Motor neuron (in vitro differentiated cells): Measurements from ENCODE around the gene RCL1. TPM values are rescaled to one million over a fixed set of nuclear protein-coding genes. Genes with fewer than 3 reads are reported as not detected.
"Not testable (repeated sequence)": the region's sequence is repeated elsewhere in the genome, so short reads cannot be mapped to it uniquely, and the experiment has no call there.

Experiments
- ATAC-seq, 8 experiments: fragments of 200-7000 bp; cut with Tn5 transposase; replicated peaks in 6 of 8; 2 replicates each; pipeline ENCODE4 v1.8.0; 2021; ENCODE audit warnings: mild to moderate bottlenecking in 8 of 8, moderate library complexity in 8 of 8
- H3K27ac ChIP-seq, 2 donors: fragments of 250-450 bp; sonication (Bioruptor Pico); 2 replicates each; pipeline ENCODE4 v1.9.0; 2021; ENCODE audit warnings: antibody characterized with exemption in 2 of 2, mild to moderate bottlenecking in 2 of 2, moderate library complexity in 1 of 2
- H3K4me1 ChIP-seq, 2 donors: fragments of 250-450 bp; sonication (Bioruptor Pico); replicated peaks in 1 of 2; 2 replicates each; pipeline ENCODE4 v1.6.1; 2021; ENCODE audit warnings: antibody characterized with exemption in 2 of 2, mild to moderate bottlenecking in 2 of 2, moderate library complexity in 1 of 2
- H3K4me3 ChIP-seq, 5 donors: fragments of 250-450 bp; sonication (Bioruptor Pico); 2 replicates each; pipeline ENCODE4 v1.9.0; 2021; ENCODE audit warnings: antibody characterized with exemption in 5 of 5, mild to moderate bottlenecking in 5 of 5, moderate library complexity in 4 of 5
- WGBS, 10 experiments: fragments of 450-650 bp; shearing (Covaris generic); methylation state at CpG; one replicate each; pipeline ENCODE4 v1.0.0; 2022; 5-methylcytosine and 5-hydroxymethylcytosine counted together
- in situ Hi-C, 9 experiments: fragments of 400-800 bp; cut with MboI; loops; one replicate each; pipeline ENCODE4 v1.15.0; 2021; ENCODE audit warnings: low sequenced_read_pairs in 9 of 9, low pct_unique_long_range_greater_than_20kb in 2 of 9; ENCODE audit not compliant: unreplicated experiment in 9 of 9
- total RNA-seq, 8 experiments: library from RNA; unstranded; fragments of 300-600 nt; gene quantifications; 2 replicates each; pipeline versions ENCODE4 v1.2.3 to v1.2.4, GENCODE V29; 2022

Gene RCL1
- total RNA-seq, 8 experiments from 2014 or later, result 10.3 to 27.7 (median 18.6) TPM

DNA sequence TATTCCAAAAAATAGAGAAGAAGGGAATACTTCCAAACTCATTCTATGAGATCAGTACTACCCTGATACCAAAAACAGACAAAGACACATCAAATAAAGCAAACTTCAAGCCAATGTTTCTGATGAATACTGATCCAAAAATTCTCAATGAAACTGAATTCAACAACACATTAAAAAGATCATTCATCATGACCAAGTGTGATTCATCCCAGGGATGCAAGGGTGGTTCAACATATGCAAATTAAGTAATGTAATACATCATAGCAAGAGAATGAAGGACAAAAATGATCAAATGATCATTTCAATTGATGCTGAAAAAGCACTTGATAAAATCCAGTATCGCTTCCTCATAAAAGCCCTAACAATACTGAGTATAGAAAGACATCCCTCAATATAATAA lies 4.9 kb upstream of the RCL1 start:
- Histone ChIP-seq H3K4me1 (no peaks in the 10 kb centered on the region), H3K4me3 (no peak overlapping the region), H3K27ac (no peak overlapping the region)
- WGBS, 10 experiments, result 0 to 100% (median 100%) methylated on average over 1 of the region's 1 CpG; no CpG with 5 or more reads in 1 of the 10 experiments
- ATAC-seq, result peak in 1 of 8 experiments; percentile 1
- in situ Hi-C loops, result no loop called here

DNA sequence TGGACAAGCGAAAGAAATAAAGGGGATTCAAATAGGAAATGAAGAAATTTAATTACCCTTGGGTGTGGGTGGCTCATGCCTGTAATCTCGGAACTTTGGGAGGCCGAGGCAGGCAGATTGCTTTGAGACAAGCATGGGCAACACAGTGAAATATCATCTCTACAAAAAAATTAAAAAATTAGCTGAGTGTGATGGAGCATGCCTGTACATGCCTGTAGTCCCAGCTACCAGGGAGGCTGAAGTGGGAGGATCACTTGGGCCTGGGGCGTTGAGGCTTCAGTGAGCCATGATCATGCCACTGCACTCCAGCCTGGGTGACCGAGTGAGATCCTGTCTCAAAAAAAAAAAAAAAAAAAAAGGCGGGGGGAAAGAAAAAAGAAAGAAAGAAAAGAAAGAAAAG lies 4.0 kb upstream of the RCL1 start:
- in situ Hi-C loops, result no loop called here
- 64 to 100% (median 93%) methylated on average over 1 to 6 of the region's 6 CpGs; no CpG with 5 or more reads in 1 of the 10 experiments for WGBS, 10 experiments

DNA sequence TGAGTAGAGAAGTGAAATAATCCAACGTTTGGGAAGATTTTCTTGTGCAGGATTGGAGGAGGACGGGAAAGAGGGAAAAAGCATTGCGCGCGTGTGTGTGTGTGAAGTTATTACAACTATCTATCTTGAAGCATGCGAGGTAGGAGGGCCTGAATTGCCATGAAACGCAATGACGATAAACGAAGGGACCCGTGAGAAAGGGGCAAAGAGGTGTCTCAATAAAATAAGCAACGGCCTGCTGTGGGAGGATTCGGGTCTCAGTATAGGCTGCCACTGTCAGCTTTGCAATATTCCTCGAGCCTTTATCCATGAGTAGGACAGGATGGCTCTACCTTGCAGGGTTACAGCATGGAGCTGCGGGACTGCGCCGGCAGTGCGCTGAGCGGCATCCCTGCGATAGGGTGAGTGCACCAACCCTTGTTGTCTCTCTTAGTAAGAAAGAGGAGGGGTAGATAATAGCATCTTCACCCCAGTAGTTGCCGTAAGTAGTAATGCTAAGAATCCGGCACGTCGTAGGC lies 631 bp upstream of the RCL1 start:
- in situ Hi-C loops, result no loop called here
- peak; percentile 29 to 59 (median 53) for ATAC-seq
- peak overlapping the region; percentile 55 to 71 (median 61) for H3K4me3 ChIP-seq
- H3K4me1 ChIP-seq, result peaks cover 0 to 5% of the 10 kb centered on the region in 2 donors
- no peak overlapping the region for H3K27ac ChIP-seq
- WGBS, 10 experiments, result 0 to 18% (median 3%) methylated on average over 3 to 14 of the region's 23 CpGs

More for the DNA sequence above, 4.0 kb upstream of the RCL1 start:
- Histone ChIP-seq H3K4me1 (no peaks in the 10 kb centered on the region), H3K27ac (no peak overlapping the region), H3K4me3 (no peak overlapping the region)
- no peak for ATAC-seq

DNA sequence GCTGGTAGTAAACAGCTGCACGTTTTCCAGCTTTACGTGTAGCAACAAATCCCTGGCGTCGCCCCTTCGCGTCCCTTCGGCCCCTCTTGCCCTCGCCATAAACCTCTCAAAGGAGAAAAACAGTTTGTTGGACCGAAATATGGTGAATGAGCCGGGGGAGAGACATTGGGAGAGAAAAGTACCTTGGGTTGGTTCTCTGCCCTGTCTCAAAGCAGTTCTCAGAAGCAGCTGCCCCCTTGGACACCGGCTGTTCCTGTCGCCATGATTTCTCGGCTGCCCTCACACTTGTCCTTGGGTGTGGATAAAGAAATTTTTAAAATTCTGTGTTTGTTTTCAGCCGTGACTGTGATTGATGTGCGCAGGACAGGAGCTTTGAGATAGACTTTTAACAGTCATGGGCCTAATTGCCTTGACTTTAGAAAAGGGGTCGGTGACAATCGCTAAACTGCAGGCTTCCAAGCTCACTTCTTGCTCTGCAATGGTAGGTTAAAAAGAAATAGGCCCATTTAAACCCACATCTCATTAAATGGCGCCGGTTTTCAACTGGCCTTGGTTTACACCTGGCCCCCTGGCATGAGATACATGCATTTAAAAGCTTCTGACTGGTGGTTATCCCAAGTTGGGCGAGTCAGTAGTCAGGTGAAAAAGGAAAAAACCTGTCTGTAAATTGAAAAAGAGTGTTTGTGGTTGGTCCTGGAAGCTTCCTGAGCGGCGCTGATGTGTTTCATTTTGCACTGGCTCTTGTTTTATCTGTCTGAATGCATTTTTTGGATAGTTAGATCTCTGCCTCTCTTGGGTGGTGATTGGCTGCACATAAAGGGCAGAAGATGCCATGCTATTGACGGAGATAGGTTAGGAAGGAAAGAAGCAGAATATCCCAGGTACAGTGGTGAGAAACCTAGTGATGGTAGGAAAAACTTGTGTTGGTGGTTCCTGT lies 983 bp downstream of the RCL1 start:
- Histone ChIP-seq H3K4me1 (peaks cover 3 to 5% of the 10 kb centered on the region in 2 donors), H3K27ac (peak overlapping the region in 1 of 2 donors; percentile 77), H3K4me3 (peak overlapping the region; percentile 55 to 71 (median 61))
- no peak for ATAC-seq
- 17 to 53% (median 30%) methylated on average over 5 to 16 of the region's 23 CpGs; no CpG with 5 or more reads in 1 of the 10 experiments for WGBS, 10 experiments
- in situ Hi-C loops, result no loop called here

DNA sequence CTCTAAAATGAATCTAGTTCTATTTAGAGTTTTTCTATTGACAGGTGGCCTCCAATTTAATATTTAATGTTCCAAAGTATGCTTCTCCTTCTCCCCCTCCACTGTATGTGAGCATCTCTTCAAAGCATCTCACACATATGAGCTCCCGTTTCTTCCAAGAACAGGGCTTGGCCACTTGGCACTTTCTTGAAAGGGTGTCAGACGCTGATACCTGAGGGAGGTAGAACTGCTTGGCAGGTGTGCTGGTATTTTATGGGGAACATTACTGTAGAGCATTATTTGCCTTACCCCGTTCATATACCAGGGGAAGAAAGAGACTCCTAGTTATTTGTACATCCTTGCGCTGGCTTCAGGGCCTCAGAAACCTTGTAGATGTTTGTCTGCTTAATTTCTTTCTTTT lies 1.9 kb downstream of the RCL1 start:
- WGBS, 10 experiments, result 75 to 100% (median 92%) methylated on average over 1 to 4 of the region's 4 CpGs; no CpG with 5 or more reads in 5 of the 10 experiments
- no peak for ATAC-seq
- in situ Hi-C loops, result no loop called here
- Histone ChIP-seq H3K27ac (no peak overlapping the region), H3K4me1 (peaks cover 3 to 5% of the 10 kb centered on the region in 2 donors), H3K4me3 (no peak overlapping the region)

DNA sequence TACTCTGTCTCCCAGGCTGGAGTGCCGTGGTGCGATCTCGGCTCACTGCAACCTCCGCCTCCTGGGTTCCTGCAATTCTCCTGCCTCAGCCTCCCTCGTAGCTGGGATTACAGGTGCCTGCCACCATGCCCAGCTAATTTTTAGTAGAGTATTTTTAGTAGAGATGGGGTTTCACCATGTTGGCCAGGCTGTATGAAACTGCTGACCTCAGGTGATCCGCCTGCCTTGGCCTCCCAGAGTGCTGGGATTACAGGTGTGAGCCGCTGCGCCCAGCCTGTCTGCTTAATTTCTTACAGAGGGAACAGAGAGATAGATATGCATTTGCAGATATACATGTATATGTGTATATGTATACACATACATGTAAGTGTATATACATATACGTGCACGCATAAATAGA lies 2.4 kb downstream of the RCL1 start:
- H3K4me3 ChIP-seq, H3K27ac ChIP-seq, in situ Hi-C loops, H3K4me1 ChIP-seq, ATAC-seq: not testable (repeated sequence)
- WGBS, 10 experiments, result 93 to 100% (median 99%) methylated on average over 2 to 7 of the region's 10 CpGs; no CpG with 5 or more reads in 4 of the 10 experiments

DNA sequence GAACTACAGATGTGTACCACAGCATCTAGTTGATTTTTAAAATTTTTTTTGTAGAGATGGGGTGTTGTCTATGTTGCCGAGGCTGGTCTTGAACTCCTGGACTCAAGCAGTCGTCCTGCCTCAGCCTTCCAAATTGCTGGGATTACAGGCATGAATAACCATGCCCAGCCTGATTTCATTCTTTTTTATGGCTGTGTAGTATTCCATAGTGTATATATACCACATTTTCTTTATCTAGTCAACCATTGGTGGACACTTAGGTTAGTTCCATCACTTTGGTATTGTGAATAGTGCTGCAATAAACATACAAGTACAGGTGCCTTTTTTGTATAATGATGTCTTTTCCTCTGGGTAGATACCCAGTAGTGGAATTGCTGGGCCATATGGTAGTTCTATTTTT lies 3.8 kb downstream of the RCL1 start:
- no peak overlapping the region for H3K27ac ChIP-seq
- WGBS, 10 experiments, result 80 to 100% (median 100%) methylated on average over 1 to 2 of the region's 2 CpGs; no CpG with 5 or more reads in 7 of the 10 experiments
- no peak for ATAC-seq
- in situ Hi-C loops, result no loop called here
- peaks cover 3 to 5% of the 10 kb centered on the region in 2 donors for H3K4me1 ChIP-seq
- H3K4me3 ChIP-seq, result no peak overlapping the region

DNA sequence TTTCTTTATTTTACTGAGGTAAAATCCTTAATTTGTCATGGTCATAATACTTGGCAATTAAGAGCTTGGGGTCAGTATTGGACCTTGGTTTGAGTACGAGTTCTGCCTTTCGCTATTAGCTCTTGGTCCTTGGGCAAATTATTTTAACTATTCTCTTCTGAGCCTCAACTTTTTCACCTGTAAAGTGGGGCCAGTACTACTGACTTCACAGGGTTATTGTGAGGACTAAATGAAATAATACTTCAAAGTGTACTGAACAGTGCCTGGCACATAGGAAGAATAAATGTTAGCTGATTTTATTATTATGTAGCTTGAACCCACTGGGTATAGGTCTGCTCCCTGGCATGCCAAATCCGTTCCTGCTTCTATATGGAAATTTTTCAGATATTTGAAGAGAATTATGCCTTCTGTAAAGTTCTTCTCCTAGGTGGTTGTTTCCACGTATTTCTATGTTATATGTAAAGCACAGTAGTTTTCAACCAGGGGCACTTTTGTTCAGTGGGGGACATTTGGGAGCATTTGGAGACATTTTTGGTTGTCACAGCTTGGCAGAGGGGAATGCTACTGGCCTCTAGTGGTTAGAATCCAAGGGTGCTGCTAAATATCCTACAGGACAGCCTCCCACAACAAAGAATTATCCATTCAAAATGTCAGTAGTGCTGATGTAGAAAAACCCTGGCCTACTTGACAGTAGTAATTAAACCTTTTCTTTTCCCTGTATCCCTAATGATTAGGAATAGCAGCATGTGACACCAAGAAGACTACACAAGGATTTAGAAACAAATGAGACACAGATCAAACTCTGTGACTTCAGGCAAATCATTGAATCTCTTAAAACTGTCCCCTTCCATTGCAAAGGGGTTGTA lies 4.5 kb downstream of the RCL1 start:
- 67 to 100% (median 88%) methylated on average over 1 to 4 of the region's 4 CpGs; no CpG with 5 or more reads in 2 of the 10 experiments for WGBS, 10 experiments
- no peak for ATAC-seq
- H3K27ac ChIP-seq, result no peak overlapping the region
- no peak overlapping the region for H3K4me3 ChIP-seq
- peaks cover 3 to 5% of the 10 kb centered on the region in 2 donors for H3K4me1 ChIP-seq
- in situ Hi-C loops, result no loop called here

DNA sequence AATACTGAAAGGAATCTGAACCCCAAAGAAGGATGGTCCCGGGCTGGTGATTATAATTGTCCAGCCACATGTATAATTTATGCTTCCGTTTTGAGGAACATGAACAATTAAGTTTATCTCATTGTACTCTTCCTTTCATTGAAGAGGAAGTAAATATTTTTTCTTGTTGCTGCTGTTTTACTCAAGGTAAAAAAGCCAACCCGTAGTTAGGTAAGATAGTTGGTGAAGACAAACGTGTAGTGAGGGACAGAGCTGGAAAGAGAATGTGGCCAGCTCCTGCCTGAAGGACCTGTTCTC lies 5.1 kb downstream of the RCL1 start:
- WGBS, 10 experiments, result 21 to 88% (median 67%) methylated on average over 1 to 4 of the region's 4 CpGs
- no peak overlapping the region for H3K4me3 ChIP-seq
- H3K27ac ChIP-seq, result no peak overlapping the region
- in situ Hi-C loops, result no loop called here
- ATAC-seq, result no peak
- peaks cover 3 to 5% of the 10 kb centered on the region in 2 donors for H3K4me1 ChIP-seq

DNA sequence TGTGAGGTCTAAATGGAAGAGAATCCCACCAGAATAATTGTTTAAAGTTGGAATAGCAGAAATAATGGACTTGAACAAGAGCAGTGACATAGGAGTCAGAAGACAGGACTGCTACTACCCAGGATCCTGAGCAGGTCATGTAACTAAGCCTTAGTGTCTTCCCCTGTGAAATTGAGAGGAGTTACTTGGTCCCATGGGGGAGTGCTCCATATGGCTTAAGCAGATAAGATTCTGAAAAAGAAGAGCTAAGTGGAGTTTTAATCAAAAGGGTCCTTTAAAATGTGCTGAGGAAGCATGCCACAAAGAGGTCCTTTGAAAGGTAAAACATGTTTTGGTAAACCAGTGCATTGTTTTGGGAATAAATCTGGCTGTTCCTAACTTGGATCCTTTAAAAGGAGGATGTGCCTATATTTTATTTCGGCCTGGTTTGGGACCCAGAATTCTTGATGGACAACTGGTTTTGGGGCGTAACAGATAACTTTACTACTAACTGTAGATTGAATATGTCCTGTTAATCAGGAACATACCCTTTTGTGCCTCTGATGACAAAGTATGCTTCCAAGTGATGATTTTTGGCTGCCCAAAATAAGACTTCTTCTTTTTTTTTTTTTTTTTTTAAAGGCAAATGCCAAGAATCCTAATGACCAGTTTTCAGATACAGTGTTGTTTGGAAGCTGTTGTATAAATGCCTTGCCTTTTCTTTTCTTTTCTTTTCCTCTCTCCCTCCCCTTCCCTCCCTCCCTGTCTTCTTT lies 5.7 kb downstream of the RCL1 start:
- Histone ChIP-seq H3K4me3 (no peak overlapping the region), H3K27ac (no peak overlapping the region), H3K4me1 (peaks cover 3 to 5% of the 10 kb centered on the region in 2 donors)
- in situ Hi-C loops, result no loop called here
- no peak for ATAC-seq
- 25 to 100% (median 83%) methylated on average over 2 of the region's 2 CpGs; no CpG with 5 or more reads in 1 of the 10 experiments for WGBS, 10 experiments

DNA sequence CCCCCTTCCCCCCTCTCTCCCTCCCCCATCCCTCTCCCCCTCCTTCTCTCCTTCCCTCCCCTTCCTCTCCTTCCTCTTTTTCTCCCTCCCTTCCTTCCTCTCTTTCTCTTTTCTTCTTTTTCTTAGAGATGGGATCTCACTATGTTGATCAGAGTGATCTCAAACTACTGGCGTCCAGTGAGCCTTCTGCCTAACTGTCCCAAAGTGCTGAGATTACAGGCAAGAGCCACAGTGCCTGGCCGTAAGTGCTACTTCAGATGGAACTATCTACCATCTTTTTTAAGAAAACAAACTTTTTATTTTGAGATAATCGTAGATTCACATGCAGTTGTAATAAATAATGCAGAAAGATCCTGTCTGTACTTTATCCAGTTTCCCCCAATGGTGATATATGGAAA lies 6.3 kb downstream of the RCL1 start:
- WGBS, 10 experiments, result 65 to 100% (median 86%) methylated on average over 1 to 3 of the region's 3 CpGs
- Histone ChIP-seq H3K27ac (no peak overlapping the region), H3K4me1 (peaks cover 3% of the 10 kb centered on the region in 2 donors), H3K4me3 (no peak overlapping the region)
- no peak for ATAC-seq
- in situ Hi-C loops, result no loop called here

DNA sequence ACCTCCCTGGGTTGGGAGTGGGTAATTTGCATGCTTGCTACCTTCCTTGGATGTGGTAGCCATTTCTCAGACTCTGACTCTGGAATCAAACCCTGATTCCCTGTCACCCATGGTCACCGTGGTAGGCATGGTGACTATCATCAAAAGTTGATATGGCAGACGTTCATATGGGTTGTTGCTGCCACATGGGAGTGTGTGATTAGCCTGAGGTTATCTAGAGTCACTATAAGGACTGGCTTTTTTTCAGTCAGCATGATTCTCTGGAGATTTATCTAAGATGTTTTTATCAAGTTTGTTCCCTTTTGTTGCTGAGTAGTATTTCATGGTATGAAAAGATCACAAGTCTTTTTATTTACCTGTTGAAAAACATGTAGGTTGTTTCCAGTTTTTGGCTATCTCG lies 7.0 kb downstream of the RCL1 start:
- Histone ChIP-seq H3K27ac (no peak overlapping the region), H3K4me3 (no peak overlapping the region), H3K4me1 (peaks cover 0 to 3% of the 10 kb centered on the region in 2 donors)
- in situ Hi-C loops, result no loop called here
- no peak for ATAC-seq
- WGBS, 10 experiments, result 70 to 100% (median 100%) methylated on average over 1 to 3 of the region's 3 CpGs; no CpG with 5 or more reads in 1 of the 10 experiments
